Small intestine (tissue), 7 donors: ENCODE data around the gene STK10. TPM values are rescaled to one million over a fixed set of nuclear protein-coding genes. Genes with fewer than 3 reads are reported as not detected.

Experiments
- DNase-seq, 2 donors: peaks; one replicate each; pipeline versions ENCODE4 v3.0.0 to v3.0.0-alpha.2; 2013
- FAIRE-seq: peaks from 2 replicates; lab custom pipeline; 2012; peaks lifted over from hg19 to GRCh38; lab: Jason Lieb, UNC
- H3K27ac ChIP-seq, 3 donors: one replicate each; pipeline ENCODE4 v1.5.1; 2013; ENCODE audit warnings: low read length in 2 of 3, mild to moderate bottlenecking in 2 of 3, control low read depth in 1 of 3, inconsistent platforms in 1 of 3, low read depth in 1 of 3, moderate library complexity in 1 of 3
- H3K27me3 ChIP-seq, 3 donors: one replicate each; pipeline ENCODE4 v1.6.1; 2013; ENCODE audit warnings: low read length in 3 of 3, inconsistent platforms in 1 of 3; ENCODE audit not compliant: control insufficient read depth in 3 of 3, insufficient read depth in 3 of 3
- H3K36me3 ChIP-seq, 3 donors: one replicate each; pipeline ENCODE4 v1.6.1; 2013; ENCODE audit warnings: low read length in 3 of 3, inconsistent platforms in 1 of 3, low read depth in 1 of 3, mild to moderate bottlenecking in 1 of 3, moderate library complexity in 1 of 3; ENCODE audit not compliant: control insufficient read depth in 3 of 3, insufficient read depth in 2 of 3
- H3K4me1 ChIP-seq, 3 donors: one replicate each; pipeline ENCODE4 v1.6.1; 2013; ENCODE audit warnings: low read length in 2 of 3, inconsistent platforms in 1 of 3, low read depth in 1 of 3, mild to moderate bottlenecking in 1 of 3, moderate library complexity in 1 of 3; ENCODE audit not compliant: control insufficient read depth in 3 of 3, insufficient read depth in 2 of 3
- H3K4me3 ChIP-seq, 3 donors: one replicate each; pipeline ENCODE4 v1.5.1; 2013; ENCODE audit warnings: low read length in 3 of 3, control low read depth in 1 of 3, inconsistent platforms in 1 of 3, low read depth in 1 of 3, mild to moderate bottlenecking in 1 of 3, moderate library complexity in 1 of 3
- H3K9me3 ChIP-seq, 2 donors: one replicate each; pipeline ENCODE4 v1.6.1; 2013; ENCODE audit warnings: low read depth in 1 of 2, low read length in 1 of 2; ENCODE audit not compliant: control insufficient read depth in 2 of 2, insufficient read depth in 1 of 2
- WGBS, 3 donors: extraction: QIAGEN DNeasy Blood & Tissue Kit; methylation state at CpG; one replicate each; pipeline ENCODE4 v1.1.7; 2013; 5-methylcytosine and 5-hydroxymethylcytosine counted together
- polyA plus RNA-seq, 4 donors: library from polyadenylated mRNA; stranded (reverse) in 3 of 4; unstranded in 1 of 4; fragments of 200-250 nt in 3 of 4; fragments of 120-200 nt in 1 of 4; gene quantifications; one replicate each; pipeline versions ENCODE4 v1.2.1 to v1.2.3, GENCODE V29; 2013
- donor health status: healthy with polysubstance abuse.
- donor health status: control.
- donor health status: control.
- donor health status: Bipolar disorder and iron deficiency.
- donor health status: healthy.

The STK10 gene
- polyA plus RNA-seq, 4 donors, result 7.4 to 10.5 (median 9.1) TPM

DNA sequence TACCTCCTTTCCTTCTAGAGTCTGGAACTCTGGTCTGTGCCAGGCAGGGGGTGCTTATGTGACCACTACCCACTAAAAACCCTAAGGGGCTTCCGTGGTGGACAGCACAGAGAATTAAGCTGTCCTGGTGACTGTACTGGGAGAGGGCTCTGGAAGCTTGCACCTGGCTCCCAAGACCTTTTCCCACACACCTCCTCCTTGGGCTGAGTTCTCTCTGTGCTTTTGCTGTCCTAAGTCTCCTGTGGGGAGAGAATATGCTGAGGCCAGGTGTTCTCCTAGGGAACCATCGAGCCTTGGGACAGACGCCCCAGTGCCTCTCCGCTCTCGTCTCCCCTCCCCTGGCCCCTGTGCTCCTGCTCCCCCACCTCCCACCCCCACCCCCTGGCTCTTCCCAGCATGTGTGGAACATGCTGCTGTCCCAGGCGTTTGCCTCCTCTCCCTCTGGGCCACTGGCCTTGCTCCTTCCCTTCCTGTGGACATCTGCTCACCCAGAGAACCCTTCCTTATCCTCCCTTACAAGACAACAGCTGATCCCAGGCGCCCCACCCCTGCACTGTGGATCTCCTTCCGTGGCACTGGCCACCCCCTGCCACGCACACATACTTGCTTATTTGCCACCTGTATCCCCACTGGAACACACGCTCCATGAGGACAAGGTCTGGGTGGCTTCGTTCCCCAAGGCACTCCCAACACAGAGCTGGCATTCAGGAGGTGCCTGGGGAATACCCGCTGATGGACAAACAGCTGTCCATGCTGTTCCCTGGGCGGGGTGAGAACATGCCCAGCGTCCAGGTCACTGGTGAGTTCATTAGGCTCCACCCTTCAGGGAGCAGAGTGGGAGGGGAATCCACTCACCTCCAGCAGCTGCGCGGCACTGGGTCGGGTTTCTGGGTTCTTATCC lies 83.0 kb downstream of the STK10 start:
- no peak for FAIRE-seq
- no peaks in the 10 kb centered on the region for H3K27me3 ChIP-seq
- DNase-seq, result no peak
- WGBS, 3 donors, result 82 to 91% (median 83%) methylated on average over 17 of the region's 17 CpGs
- H3K4me3 ChIP-seq, result no peak overlapping the region
- H3K4me1 ChIP-seq, result peaks cover 0 to 3% (median 3%) of the 10 kb centered on the region in 3 donors
- H3K36me3 ChIP-seq, result peaks cover 0 to 35% (median 7%) of the 10 kb centered on the region in 3 donors
- H3K27ac ChIP-seq, result no peak overlapping the region
- no peaks in the 10 kb centered on the region for H3K9me3 ChIP-seq

DNA sequence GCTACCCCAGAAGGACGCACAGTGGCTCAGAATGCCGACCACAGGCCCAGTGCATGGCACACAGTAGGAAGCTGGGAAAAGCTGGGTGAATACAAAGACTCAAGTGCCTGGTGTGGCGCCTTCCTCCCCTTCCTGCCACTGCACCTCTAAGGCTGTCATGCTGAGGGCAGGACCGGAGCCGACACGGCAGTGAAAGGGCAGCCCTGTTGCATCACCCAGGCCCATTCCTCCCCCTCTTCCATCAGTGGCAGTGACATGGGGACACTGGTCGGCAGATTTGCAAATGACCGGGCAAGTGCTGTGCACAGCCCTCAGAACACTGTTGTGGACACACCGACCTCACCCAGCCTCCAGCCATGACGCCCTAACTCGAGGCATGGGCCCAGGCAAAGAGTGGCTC lies 84.0 kb downstream of the STK10 start:
- peaks cover 0 to 35% (median 7%) of the 10 kb centered on the region in 3 donors for H3K36me3 ChIP-seq
- no peak for DNase-seq

DNA sequence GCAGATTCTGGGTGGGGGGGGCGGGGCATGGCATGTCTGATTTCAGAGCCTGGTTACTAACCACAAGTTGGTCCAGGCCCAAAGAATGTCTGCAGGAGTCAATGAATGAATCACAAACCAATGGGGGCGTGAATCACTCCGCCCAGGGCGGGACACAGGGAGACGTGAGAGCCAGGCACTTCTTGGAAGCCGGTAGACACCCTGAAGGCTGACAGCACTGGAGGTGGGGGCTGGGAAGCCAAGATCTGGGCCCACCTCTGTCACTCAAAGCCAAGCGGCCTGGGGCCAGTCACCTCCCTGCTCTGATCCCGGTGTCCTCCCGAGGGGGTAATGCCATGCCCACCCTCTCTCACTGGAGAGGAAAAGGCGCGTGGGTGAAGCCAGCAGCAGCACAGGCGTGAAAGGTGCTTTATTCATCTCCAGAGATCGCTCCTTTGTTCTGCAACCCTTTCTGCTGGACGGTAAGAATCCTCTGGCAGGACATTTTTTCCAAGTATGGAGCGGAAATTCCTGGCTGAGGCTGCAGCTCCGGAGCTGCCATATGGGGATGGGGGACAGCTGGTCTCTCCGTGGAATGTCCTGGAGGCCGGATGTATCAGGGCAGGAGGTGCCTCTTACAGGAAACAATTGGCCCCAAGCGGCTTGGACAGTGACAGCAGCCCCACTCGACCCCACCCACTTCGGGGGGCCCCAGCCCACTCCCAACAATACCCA lies 85.0 kb downstream of the STK10 start:
- FAIRE-seq (no peak), DNase-seq (peak in 1 of 2 donors; percentile 35)
- Histone ChIP-seq H3K27ac (peak overlapping the region in 2 of 3 donors; percentile 32 to 41), H3K4me3 (no peak overlapping the region), H3K36me3 (peaks cover 0 to 35% (median 7%) of the 10 kb centered on the region in 3 donors), H3K4me1 (peaks cover 0 to 3% (median 3%) of the 10 kb centered on the region in 3 donors), H3K9me3 (no peaks in the 10 kb centered on the region), H3K27me3 (no peaks in the 10 kb centered on the region)
- WGBS, 3 donors, result 53 to 73% (median 67%) methylated on average over 21 of the region's 21 CpGs

More for the DNA sequence above, 84.0 kb downstream of the STK10 start:
- Histone ChIP-seq H3K27me3 (no peaks in the 10 kb centered on the region), H3K4me1 (peaks cover 0 to 3% (median 3%) of the 10 kb centered on the region in 3 donors), H3K9me3 (no peaks in the 10 kb centered on the region), H3K4me3 (no peak overlapping the region), H3K27ac (peak overlapping the region in 2 of 3 donors; percentile 2 to 47)
- 88 to 94% (median 92%) methylated on average over 11 of the region's 11 CpGs for WGBS, 3 donors
- no peak for FAIRE-seq

DNA sequence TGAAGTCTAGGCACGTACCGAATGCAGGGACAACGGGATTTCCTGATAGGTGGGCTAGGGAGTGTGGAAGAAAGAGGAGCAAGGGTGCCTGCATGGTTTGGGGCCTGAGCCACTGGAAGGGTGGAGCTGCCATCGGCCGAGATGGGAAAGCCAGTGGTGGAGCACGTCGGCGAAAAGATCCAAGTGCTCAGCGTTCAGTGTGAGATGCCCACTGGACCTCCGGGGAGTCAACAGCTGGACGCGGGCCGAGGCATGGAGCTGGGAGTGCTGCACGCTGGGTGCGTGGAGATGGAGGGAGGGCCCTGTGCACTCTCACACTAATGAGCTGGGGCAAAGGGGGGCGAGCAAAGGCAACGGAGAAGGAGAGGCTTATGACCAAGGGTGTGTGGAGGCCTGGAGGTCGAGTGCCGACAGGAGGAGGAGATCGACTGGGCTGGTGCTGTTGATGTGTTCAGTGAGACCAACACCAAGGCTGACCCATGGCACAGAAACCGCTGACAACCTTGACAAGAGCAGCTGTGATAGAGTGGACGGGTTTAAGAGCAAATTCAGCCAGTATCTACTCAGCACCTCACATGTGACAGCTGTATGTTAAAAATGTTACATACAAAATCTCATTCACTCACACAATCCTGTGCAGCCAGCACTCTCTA lies 85.7 kb downstream of the STK10 start:
- Histone ChIP-seq H3K36me3 (peaks cover 0 to 35% (median 7%) of the 10 kb centered on the region in 3 donors), H3K27me3 (no peaks in the 10 kb centered on the region)

DNA sequence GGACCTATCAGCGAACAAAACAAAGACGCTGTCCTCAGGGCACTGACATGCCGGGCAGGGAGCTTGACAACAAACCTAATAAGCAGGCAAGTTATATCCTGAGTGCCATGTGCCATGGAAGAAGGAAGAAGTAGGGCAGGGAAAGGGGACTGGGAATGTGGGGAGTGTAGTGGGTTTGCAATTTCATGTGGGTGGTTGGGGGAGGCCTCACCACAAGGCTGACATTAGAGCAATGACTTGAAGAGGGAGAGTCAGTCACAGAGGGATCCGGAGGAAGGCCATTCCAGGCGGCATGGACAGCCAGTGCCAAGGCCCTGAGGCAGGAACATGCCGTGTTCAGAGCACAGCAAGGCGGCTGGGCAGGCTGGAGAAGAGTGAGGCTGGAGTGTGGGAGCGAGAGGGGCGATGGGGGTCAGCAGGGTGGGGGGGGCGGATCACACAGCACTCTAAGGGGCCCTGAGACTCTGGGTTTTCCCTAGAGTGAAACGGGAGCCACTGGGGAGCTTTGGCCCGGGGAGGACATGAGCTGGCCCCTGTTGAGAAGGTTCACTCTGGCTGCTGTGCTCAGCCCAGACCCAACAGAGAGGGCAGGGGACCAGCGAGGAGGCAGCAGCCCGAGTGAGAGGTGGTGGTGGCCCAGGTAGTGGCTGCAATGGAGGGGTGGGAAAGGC lies 86.3 kb downstream of the STK10 start:
- no peak for FAIRE-seq
- Histone ChIP-seq H3K36me3 (peaks cover 0 to 37% (median 7%) of the 10 kb centered on the region in 3 donors), H3K27me3 (no peaks in the 10 kb centered on the region), H3K4me3 (no peak overlapping the region), H3K27ac (no peak overlapping the region), H3K9me3 (no peaks in the 10 kb centered on the region), H3K4me1 (peaks cover 0 to 3% (median 2%) of the 10 kb centered on the region in 3 donors)
- DNase-seq, result no peak
- WGBS, 3 donors, result 86 to 96% (median 90%) methylated on average over 14 of the region's 14 CpGs

More for the DNA sequence above, 85.7 kb downstream of the STK10 start:
- Histone ChIP-seq H3K4me3 (no peak overlapping the region), H3K4me1 (peaks cover 0 to 3% (median 3%) of the 10 kb centered on the region in 3 donors), H3K27ac (no peak overlapping the region), H3K9me3 (no peaks in the 10 kb centered on the region)
- FAIRE-seq (no peak), DNase-seq (no peak)
- WGBS, 3 donors, result 90 to 95% (median 92%) methylated on average over 22 of the region's 22 CpGs

DNA sequence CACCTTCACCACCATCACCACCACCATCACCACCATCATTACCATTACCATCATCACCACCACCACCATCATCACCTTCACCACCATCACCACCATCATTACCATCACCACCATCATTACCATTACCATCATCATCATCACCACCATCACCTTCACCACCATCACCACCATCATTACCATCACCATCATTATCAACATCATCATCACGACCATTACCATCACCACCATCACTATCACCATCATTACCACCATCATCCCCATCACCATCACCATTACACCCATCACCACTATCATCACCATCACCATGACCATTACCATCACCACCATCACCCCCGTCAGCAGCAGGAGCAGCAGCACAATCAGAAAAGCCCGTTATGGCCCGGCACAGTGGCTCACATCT lies 89.1 kb downstream of the STK10 start:
- H3K4me1 ChIP-seq, result peaks cover 0 to 3% (median 0%) of the 10 kb centered on the region in 3 donors
- H3K9me3 ChIP-seq, result no peaks in the 10 kb centered on the region
- peaks cover 2 to 22% (median 4%) of the 10 kb centered on the region in 3 donors for H3K36me3 ChIP-seq
- H3K4me3 ChIP-seq, result no peak overlapping the region
- no peak overlapping the region for H3K27ac ChIP-seq
- no peaks in the 10 kb centered on the region for H3K27me3 ChIP-seq
- no peak for DNase-seq
- WGBS, 3 donors, result 95 to 96% (median 96%) methylated on average over 4 of the region's 4 CpGs
- FAIRE-seq, result no peak

DNA sequence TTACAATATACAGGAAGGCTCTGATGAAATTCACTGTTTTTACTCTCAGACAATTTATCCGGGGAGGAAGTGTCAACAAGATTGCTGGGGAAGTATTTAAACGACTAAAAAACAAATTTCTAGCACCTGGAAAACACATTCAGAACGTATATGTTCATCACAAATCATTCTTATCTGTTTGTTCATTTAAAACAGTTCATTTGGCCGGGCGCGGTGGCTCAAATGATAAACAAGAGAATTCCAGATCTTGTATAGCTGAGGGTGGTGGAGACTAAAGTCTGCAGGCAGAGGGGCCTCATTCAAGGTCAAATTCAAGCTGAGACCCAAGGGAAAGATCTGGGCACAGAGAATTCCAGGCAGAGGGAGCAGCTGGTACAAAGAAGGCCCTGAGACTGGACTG lies 90.0 kb downstream of the STK10 start:
- Histone ChIP-seq H3K4me1 (peaks cover 0 to 3% (median 0%) of the 10 kb centered on the region in 3 donors), H3K27me3 (no peaks in the 10 kb centered on the region), H3K36me3 (peaks cover 1 to 28% (median 2%) of the 10 kb centered on the region in 3 donors), H3K9me3 (no peaks in the 10 kb centered on the region), H3K27ac (no peak overlapping the region), H3K4me3 (no peak overlapping the region)
- DNase-seq (no peak), FAIRE-seq (no peak)
- WGBS, 3 donors, result 58 to 72% (median 71%) methylated on average over 6 of the region's 6 CpGs
